NCI-H1105 (cell line): ENCODE results near the gene TSKU.

Experiments used
- DNase-seq: peaks from one replicate; lab custom pipeline; 2025; lab: John Stamatoyannopoulos, UW

TSKU gene

GRCh38 chr11:76783294-76783895 lies at the start of gene TSKU:
TSS of gene TSKU (plus strand) at chr11:76783356. CDS start at chr11:76795617, 12,261 bp downstream.
- DNase-seq = no peak

DNA sequence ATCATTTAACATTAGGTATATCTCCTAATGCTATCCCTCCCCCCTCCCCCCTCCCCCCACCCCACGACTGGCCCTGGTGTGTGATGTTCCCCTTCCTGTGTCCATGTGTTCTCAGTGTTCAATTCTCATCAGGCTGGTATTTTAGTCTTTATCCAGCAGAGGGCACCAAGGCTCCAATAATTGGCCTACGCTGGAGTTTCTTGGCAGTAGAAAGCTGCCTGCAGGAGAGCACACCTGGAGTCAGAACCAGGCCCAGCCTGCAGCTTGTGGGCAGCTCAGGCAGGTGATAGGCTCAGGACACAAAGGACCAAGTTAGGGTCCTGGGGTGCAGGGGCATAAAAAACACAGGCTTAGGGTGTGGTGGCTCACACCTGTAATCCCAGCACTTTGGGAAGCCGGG lies 49.2 kb upstream of the TSKU start:
- DNase-seq = peak; percentile 79

DNA sequence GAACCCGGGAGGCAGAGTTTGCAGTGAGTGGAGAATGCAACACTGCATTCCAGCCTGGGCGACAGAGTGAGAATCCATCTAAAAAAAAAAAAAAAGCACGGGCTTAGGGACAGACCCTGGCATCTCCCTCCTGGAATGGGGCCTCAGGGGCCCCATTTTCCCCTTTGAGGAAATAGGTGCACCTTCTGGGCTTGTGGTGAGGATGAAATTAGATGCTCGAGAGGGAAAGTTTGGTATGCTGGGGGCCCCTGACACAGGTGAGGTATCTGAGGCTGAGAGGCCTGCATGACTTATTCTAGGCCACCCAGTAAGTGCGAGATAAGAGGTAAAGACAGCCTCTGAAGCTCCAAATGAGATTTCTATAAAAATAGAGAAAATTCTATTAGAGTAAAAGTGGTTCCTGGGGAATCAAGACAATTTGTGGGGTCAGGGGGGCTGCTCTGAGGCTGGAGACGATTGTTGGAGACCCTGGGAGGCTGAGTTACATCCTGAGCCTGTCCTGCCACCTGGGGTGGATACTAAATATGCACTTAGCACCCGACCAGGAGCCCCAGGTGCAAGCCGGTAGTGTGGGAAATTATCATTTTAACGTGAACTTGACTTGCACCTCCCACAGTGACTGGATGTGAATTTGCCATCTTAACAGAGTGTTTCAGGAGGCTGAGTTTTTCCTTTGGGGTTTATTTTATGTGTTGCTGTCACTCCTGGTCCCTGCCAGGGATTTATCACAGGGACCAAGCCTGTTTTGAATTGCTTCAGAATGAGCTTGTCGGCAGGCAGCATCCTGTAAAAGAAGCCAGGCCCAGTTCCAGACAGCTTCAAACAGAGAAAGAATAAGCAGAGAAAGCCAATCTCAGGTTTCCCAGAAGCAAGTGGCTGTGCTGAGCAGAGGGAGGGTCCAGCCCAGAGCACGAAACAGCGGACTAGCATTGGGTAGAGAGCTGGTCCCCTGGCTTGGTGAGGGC lies 48.4 kb upstream of the TSKU start:
- no peak for DNase-seq

DNA sequence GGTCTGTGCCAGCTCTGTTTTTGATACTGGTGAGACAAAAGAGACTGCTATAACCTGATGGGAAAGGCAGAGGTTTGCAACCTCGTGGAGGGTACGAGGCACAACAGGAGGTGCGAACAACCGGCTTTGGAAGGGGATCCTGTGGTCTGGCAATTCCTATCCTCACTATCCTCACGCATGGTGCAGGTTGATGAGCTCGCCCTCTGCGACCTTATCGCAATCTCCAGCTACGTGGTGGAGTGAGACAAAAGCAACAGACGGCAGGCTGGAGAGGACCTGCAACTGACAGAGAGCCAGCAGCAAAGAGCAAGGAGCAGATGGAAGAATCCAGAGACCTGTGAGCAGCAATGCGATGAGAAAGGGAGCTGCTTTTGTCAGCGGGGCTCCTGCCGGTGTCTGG lies 47.3 kb upstream of the TSKU start:
- DNase-seq = no peak

DNA sequence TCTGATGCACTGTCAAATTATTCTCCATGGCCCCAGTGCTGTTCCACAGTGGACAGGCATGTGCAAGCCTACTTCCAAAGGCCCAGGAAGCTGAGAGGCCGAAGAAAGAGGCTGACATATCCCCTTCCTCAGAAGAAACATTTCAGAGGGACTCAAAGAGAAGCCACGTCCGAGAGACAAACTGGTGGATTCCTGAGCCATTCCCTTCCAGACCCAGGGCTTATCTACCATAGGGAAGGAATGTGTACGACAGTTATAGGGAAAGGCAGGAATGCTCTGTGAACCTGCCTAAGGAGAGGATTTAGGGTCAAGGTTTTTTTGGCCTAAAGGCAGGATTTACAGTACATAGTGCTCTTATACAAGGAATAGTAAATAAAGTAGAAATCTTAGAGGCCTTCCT lies 46.9 kb upstream of the TSKU start:
- no peak for DNase-seq

DNA sequence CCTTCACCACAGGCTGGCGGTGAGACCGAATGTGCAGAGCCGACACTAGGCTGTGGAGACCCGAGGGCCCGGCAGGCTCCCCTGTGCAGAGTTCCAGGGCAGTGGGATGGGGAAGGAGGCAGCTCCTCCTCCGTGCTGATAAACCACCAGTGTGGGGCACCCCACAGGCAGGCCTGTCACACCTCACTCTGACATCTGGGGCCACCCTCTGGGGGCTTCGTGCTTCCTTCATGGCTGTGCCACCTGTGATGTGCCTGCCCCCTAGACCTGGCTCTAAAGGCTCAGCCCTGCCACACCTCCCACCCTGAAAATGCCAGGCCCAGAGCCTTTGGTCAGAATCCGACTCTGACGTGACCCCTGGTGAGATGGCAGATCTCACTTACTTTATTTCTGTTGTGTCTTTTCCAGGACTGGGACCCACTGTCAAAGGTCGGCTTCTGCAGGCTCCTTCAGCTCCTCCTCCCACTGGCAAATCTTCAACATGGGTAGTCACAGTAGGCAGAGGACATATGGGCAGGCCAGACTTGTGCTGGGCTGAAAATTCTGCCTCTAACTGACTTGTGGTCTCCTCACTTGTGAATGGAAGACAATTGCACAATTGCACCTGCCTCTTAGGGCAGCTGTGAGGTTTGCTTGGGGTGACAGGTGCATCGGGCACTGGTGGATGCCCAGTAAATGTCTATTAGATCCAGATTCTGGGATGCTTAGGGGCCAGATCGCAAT lies 46.2 kb upstream of the TSKU start:
- DNase-seq = peak; percentile 11

- no peak for DNase-seq
These were observed 44.4 kb upstream of the TSKU start for GRCh38 chr11:76738618-76739240.

DNA sequence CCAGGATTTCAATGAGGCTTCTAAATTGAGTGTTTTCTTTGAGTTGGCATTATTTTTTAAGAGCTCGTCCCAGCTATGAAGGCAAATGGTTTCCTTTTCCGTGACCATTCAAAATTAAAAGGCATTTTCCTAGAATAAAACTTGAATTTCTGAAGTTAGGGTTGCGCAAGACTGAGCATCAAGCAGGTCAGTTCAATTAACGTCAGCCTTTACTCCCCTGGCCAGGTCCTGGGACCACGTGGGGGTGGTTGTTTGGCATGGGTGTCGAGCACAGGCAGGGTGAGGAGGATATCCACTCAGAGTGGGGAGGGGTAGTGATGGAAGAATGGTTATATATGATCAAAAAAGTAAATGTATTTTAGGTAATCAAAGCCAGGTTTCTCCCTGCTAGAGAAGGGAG lies 43.4 kb upstream of the TSKU start:
- no peak for DNase-seq

DNA sequence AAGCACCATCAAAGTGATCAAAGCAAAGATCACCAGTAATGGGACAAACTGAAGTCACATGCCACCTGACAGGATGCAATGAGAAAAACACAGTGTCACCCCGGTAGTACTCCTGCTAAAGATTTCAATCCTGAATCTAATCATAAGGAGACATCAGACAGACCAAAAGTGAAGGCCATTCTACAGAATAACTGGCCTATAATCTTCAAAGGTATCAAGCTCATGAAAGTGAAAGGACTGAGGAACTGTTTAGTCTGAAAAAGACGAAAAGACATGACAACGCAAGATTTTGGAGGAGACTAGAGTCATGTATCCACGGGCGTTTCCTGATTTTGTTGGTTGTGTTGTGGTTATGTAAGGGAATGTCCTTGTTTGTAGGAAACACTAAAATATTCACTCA lies 42.4 kb upstream of the TSKU start:
- DNase-seq = no peak

DNA sequence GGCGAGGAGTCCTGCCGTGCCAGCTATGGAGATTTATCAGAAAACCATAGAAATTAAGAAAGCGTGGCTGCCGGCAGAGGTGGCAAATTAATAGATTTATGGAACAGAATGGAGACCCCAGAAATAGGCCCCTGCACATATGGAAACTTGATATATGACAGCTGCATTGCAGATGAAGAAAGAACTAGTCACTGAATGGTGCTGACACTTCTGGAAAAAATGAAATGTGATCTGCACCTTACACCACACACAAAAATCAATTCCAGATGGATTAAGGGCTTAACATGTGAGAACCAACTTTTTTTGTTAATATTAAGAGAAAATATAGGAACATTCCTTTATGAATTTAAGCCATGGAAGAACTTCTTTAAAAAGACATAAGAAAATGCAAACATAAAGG lies 40.3 kb upstream of the TSKU start:
- no peak for DNase-seq

- no peak for DNase-seq
These were observed 38.7 kb upstream of the TSKU start for GRCh38 chr11:76744186-76745043.

- no peak for DNase-seq
These were observed 38.1 kb upstream of the TSKU start for GRCh38 chr11:76745044-76745376.

GRCh38 chr11:76745561-76746207 lies 37.5 kb upstream of the TSKU start:
- DNase-seq = no peak

DNA sequence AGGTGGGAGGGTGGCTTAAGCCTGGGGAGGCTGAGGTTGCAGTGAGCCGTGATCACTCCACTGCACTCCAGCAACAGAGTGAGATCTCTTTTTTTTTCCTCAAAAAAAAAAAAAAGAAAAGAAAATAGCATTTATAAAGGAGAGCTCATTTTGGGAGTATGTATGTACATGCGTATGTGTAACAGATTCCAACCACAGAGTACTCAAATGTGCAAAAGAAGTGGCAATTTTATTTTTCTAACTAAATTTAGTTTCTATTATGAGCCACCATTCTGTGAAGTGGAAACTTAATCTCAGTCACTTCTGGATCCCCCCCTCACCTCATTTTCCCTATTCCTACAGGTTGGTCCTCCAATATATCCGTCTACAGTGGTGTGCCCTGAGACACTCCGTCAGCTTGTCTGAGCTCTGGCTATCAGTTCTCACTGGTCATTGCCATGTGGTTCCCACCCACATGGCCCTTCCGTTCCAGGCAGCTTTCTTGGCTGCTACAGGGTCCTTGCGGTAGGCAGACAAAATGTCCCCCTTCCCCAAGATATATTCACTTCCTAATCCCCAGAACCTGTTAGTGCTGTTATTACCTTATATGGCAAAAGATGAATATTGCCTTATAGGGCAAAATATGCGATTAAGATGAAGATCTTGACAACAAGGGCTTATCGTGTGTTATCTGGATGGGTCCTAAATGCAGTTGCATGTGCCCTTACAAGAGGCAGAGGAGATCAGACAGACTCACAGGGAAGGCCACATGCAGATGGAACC lies 35.8 kb upstream of the TSKU start:
- no peak for DNase-seq

GRCh38 chr11:76747915-76748860 lies 35.0 kb upstream of the TSKU start:
- DNase-seq = no peak

GRCh38 chr11:76748948-76749347 lies 34.2 kb upstream of the TSKU start:
- DNase-seq = no peak

DNA sequence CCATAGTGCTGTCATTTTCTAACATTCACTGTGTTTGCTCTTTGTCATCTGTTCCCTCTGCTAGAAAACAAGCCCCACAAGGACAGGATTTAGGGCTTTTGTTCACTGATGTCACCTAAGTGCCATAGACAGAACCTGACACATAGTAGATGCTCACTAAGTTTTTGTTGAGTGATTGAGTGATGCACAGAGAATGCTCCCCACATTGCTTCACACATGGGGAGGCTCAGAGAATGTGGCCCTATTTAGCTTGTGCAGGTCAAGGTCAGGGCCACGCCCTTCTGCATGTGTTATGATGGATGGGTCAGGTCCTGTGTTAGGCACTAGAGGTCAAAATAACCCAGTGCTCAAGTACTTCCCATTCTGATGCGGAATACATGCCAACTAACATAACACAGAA lies 33.1 kb upstream of the TSKU start:
- no peak for DNase-seq

- DNase-seq = no peak
These were observed 32.4 kb upstream of the TSKU start for GRCh38 chr11:76750746-76751145.
